KMS-11 (cell line): Measurements from ENCODE around the gene VSIG10L.

ENCODE experiments used
- H2AFZ ChIP-seq: fragments of 200-600 bp; sonication (generic); 2 replicates; pipeline ENCODE4 v1.6.1; 2016; ENCODE audit warnings: antibody characterized with exemption, mixed run types, low read depth
- H3K27ac ChIP-seq: fragments of 200-600 bp; sonication (generic); 2 replicates; pipeline ENCODE4 v1.6.1; 2016; ENCODE audit warnings: mild to moderate bottlenecking, mixed run types
- H3K27me3 ChIP-seq: fragments of 200-600 bp; sonication (generic); 2 replicates; pipeline ENCODE4 v1.6.1; 2017; ENCODE audit warnings: mild to moderate bottlenecking, low read depth, mixed run types, moderate library complexity; ENCODE audit not compliant: insufficient read depth
- H3K36me3 ChIP-seq: fragments of 200-600 bp; sonication (generic); 2 replicates; pipeline ENCODE4 v1.6.1; 2017; ENCODE audit warnings: mild to moderate bottlenecking, mixed run types; ENCODE audit not compliant: insufficient read depth
- H3K4me1 ChIP-seq: fragments of 200-600 bp; sonication (generic); 2 replicates; pipeline ENCODE4 v1.6.1; 2016; ENCODE audit warnings: mild to moderate bottlenecking, low read depth, mixed run types; ENCODE audit not compliant: poor library complexity, severe bottlenecking
- H3K4me2 ChIP-seq: fragments of 200-600 bp; sonication (generic); 2 replicates; pipeline ENCODE4 v1.7.0; 2016; ENCODE audit warnings: mild to moderate bottlenecking, mixed run types
- H3K4me3 ChIP-seq: fragments of 200-600 bp; sonication (generic); IDR thresholded peaks from 2 replicates; pipeline ENCODE4 v1.6.1; 2017; ENCODE audit warnings: low read depth, low read length, mixed read lengths; ENCODE audit not compliant: insufficient read depth
- H3K79me2 ChIP-seq: fragments of 200-600 bp; sonication (generic); 2 replicates; pipeline ENCODE4 v1.6.1; 2016; ENCODE audit warnings: low read depth, mixed run types; ENCODE audit not compliant: insufficient read depth
- H3K9ac ChIP-seq: fragments of 200-600 bp; sonication (generic); 2 replicates; pipeline ENCODE4 v1.6.1; 2016; ENCODE audit warnings: mild to moderate bottlenecking, mixed run types
- H4K20me1 ChIP-seq: fragments of 200-600 bp; sonication (generic); 2 replicates; pipeline ENCODE4 v1.6.1; 2016; ENCODE audit warnings: mild to moderate bottlenecking, mixed run types; ENCODE audit not compliant: insufficient read depth
- CTCF ChIP-seq: fragments of 200-600 bp; sonication (generic); conservative IDR thresholded peaks from 2 replicates; pipeline ENCODE4 v1.6.1; 2017; ENCODE audit warnings: low read depth, mild to moderate bottlenecking, antibody characterized with exemption, low read length, moderate library complexity, mixed read lengths

Gene VSIG10L

GRCh38 chr19:51354742-51355148 is 12.8 kb upstream of the VSIG10L start:
- H3K27me3 ChIP-seq, result no peaks in the 10 kb centered on the region
- no peak overlapping the region for H3K4me3 ChIP-seq
- H4K20me1 ChIP-seq, result no peaks in the 10 kb centered on the region
- no peaks in the 10 kb centered on the region for H3K79me2 ChIP-seq
- no peak overlapping the region for H3K4me2 ChIP-seq
- H3K27ac ChIP-seq, result no peak overlapping the region
- H2AFZ ChIP-seq, result no peak overlapping the region
- no peak overlapping the region for H3K9ac ChIP-seq
- H3K4me1 ChIP-seq, result no peaks in the 10 kb centered on the region
- no peak for TF ChIP-seq CTCF
- no peaks in the 10 kb centered on the region for H3K36me3 ChIP-seq

- H3K27ac ChIP-seq, result no peak overlapping the region
- no peak for TF ChIP-seq CTCF
- no peaks in the 10 kb centered on the region for H3K36me3 ChIP-seq
These were observed 12.3 kb upstream of the VSIG10L start for GRCh38 chr19:51354103-51354741.

GRCh38 chr19:51352783-51353360 is 10.9 kb upstream of the VSIG10L start:
- H3K79me2 ChIP-seq, result no peaks in the 10 kb centered on the region
- no peak overlapping the region for H3K9ac ChIP-seq
- H3K27ac ChIP-seq, result no peak overlapping the region
- H3K4me3 ChIP-seq, result no peak overlapping the region
- TF ChIP-seq CTCF, result no peak
- no peaks in the 10 kb centered on the region for H3K4me1 ChIP-seq
- no peaks in the 10 kb centered on the region for H4K20me1 ChIP-seq
- H3K36me3 ChIP-seq, result no peaks in the 10 kb centered on the region
- H2AFZ ChIP-seq, result no peak overlapping the region
- no peak overlapping the region for H3K4me2 ChIP-seq
- H3K27me3 ChIP-seq, result no peaks in the 10 kb centered on the region

More at GRCh38 chr19:51354103-51354741, 12.3 kb upstream of the VSIG10L start:
- Histone ChIP-seq H3K4me3 (no peak overlapping the region), H2AFZ (no peak overlapping the region), H3K9ac (no peak overlapping the region), H3K4me2 (no peak overlapping the region), H3K79me2 (no peaks in the 10 kb centered on the region), H3K27me3 (no peaks in the 10 kb centered on the region), H3K4me1 (no peaks in the 10 kb centered on the region), H4K20me1 (no peaks in the 10 kb centered on the region)

- no peak overlapping the region for H2AFZ ChIP-seq
- no peaks in the 10 kb centered on the region for H3K36me3 ChIP-seq
- H3K9ac ChIP-seq, result no peak overlapping the region
- no peak overlapping the region for H3K4me2 ChIP-seq
- H4K20me1 ChIP-seq, result no peaks in the 10 kb centered on the region
- H3K27me3 ChIP-seq, result no peaks in the 10 kb centered on the region
- H3K4me1 ChIP-seq, result no peaks in the 10 kb centered on the region
- H3K4me3 ChIP-seq, result no peak overlapping the region
- no peak for TF ChIP-seq CTCF
- no peaks in the 10 kb centered on the region for H3K79me2 ChIP-seq
- H3K27ac ChIP-seq, result no peak overlapping the region
These were observed 9.5 kb upstream of the VSIG10L start for GRCh38 chr19:51351266-51351990.
